Stimulated activated naive CD4-positive, alpha-beta T cell (primary cell): ENCODE measurements around the gene MED12L.

Experiments used
- DNase-seq, 6 experiments: peaks; one replicate each; lab custom pipeline; 2025; lab: John Stamatoyannopoulos, UW

MED12L gene

GRCh38 chr3:151171145-151171757 is 85.8 kb downstream of the MED12L start:
- peak in 3 of 6 experiments; percentile 4 to 39 (median 30) for DNase-seq

GRCh38 chr3:151174351-151174750 is 88.9 kb downstream of the MED12L start:
- DNase-seq, result no peak

GRCh38 chr3:151175952-151176351 is 90.5 kb downstream of the MED12L start:
- DNase-seq, result no peak

- DNase-seq, result no peak
Measured at GRCh38 chr3:151178208-151178845, 92.9 kb downstream of the MED12L start.

- no peak for DNase-seq
Measured at GRCh38 chr3:151182349-151183079, 97.0 kb downstream of the MED12L start.

GRCh38 chr3:151183265-151183671 is 97.8 kb downstream of the MED12L start:
- DNase-seq, result peak in 3 of 6 experiments; percentile 4 to 53 (median 32)

- DNase-seq, result no peak
Measured at GRCh38 chr3:151191095-151191494, 105.6 kb downstream of the MED12L start.

GRCh38 chr3:151192545-151192944 is 107.1 kb downstream of the MED12L start:
- DNase-seq, result no peak

GRCh38 chr3:151195826-151196225 is 110.4 kb downstream of the MED12L start:
- no peak for DNase-seq

- no peak for DNase-seq
Measured at GRCh38 chr3:151196434-151196833, 111.0 kb downstream of the MED12L start.

- no peak for DNase-seq
Measured at GRCh38 chr3:151197228-151197627, 111.8 kb downstream of the MED12L start.

GRCh38 chr3:151197981-151198767 is 112.7 kb downstream of the MED12L start:
- DNase-seq, result no peak

- DNase-seq, result no peak
Measured at GRCh38 chr3:151198849-151199248, 113.4 kb downstream of the MED12L start.

GRCh38 chr3:151199554-151200438 is 114.3 kb downstream of the MED12L start:
- DNase-seq, result peak in 2 of 6 experiments; percentile 8 to 25

- peak in 2 of 6 experiments; percentile 31 to 38 for DNase-seq
Measured at GRCh38 chr3:151200586-151200985, 115.1 kb downstream of the MED12L start.

- peak in 3 of 6 experiments; percentile 10 to 38 (median 31) for DNase-seq
Measured at GRCh38 chr3:151201051-151201730, 115.7 kb downstream of the MED12L start.

GRCh38 chr3:151203051-151203420 is 117.6 kb downstream of the MED12L start, which contains the start of gene GPR171:
GPR171 (minus strand) TSS chr3:151203216; CDS start chr3:151199386, 3,830 bp downstream.
- DNase-seq, result peak; percentile 36 to 84 (median 70)

- peak in 2 of 6 experiments; percentile 6 to 16 for DNase-seq
Measured at GRCh38 chr3:151204530-151205402, 119.3 kb downstream of the MED12L start.

GRCh38 chr3:151205482-151205881 is 120.0 kb downstream of the MED12L start:
- DNase-seq, result no peak
